ENCODE measurements around the gene VWA8. TPM values are rescaled to one million over a fixed set of nuclear protein-coding genes. Genes with fewer than 3 reads are reported as not detected.
"Not testable (repeated sequence)": the region's sequence is repeated elsewhere in the genome, so short reads cannot be mapped to it uniquely, and the experiment has no call there.

The VWA8 gene
- total RNA-seq, 1 donor from 2014 or later: 12.8 TPM

DNA sequence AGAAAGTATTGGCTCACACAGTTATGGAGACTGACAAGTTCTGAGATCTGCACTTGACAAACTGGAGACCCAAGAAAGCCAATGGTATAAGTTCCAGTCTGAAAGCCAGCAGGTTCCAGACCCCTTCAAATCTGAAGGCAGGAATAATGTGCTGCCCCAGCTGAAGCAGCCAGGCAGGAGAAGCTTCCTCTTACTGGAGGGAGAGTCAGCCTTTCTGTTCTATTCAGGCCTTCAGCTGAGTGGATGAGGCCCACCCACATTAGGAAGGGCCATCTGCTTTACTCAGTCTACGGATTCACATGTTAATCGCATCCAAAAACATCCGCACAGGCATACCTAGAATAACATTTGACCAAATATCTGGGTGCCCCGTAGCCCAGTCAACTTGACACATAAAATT is 8.2 kb upstream of the VWA8 start:
- no peak for DNase-seq (ENCODE audit: low read depth)

DNA sequence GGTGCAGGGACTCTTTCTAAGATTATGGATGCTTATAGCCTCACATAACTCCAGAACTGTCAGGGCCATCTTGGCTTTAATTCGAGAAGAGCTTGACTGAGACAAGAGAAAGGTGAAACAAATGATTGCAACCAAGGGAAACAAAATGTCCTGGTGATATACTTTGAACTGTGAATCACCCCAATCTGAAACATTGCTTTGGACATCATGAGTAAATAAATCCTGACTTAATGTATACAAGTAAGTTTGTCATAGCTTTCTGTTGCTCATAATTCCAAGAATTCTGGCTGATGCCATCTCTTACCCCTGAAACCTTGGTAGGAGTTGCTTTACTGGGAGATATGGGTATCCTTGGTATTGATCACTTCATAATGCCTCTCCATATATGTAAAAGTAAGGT is 5.8 kb upstream of the VWA8 start:
- DNase-seq (ENCODE audit: low read depth): no peak

DNA sequence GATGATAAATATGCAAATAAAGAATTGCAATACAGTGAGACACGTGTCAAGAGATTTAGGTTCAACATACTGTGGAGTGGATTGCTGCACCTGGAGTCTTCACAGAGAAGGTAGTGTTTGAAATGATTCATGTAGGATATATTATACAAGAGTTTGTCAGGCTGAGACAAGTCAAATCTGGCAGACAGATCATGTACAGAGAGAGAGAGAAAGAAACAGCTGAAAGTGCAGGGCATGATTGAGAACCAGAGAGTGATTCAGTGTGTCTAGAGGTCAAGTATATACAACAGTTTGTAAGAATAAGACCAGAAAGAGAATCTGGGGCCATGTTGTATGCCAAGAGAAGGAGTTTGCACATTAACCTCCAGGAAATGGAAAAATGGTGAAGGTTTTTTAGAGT is 2.1 kb upstream of the VWA8 start:
- no peak for DNase-seq (ENCODE audit: low read depth)

DNA sequence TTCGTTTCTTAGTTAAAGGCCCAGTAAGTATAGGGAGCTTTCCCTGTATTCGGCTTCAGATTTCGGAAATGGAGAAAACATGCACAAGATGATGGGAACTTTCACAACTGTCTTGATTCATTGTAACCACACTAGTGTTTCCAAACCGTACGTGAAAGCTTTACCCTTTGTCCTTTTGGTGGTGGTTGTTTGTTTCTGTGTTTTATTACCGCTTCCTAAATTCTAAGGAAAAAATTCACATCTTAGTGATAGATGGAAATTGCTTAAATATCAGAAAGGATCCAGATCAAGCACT is 504 bp upstream of the VWA8 start:
- no peak for DNase-seq (ENCODE audit: low read depth)

DNA sequence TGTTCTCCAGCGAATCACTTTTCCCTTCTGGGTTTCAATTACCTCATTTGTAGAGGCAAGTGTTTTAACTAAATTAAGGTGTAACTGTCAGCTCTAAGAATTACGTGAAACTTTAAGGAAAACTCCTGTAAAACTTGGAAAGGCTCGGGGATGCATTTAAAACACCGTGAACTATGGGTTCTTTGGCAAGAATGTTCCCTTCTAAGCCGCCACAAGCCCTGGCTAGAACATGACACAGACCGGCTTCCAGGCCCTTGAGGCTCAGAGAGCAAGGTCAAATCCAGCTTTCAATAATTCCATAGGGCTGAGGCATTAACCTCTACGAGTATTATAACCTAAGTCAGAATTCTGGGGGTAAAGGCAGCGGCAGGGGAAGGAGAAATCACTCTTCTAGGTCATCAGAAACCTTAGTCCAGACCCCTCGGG is 685 bp downstream of the VWA8 start:
- DNase-seq (ENCODE audit: low read depth): peak; percentile 36

DNA sequence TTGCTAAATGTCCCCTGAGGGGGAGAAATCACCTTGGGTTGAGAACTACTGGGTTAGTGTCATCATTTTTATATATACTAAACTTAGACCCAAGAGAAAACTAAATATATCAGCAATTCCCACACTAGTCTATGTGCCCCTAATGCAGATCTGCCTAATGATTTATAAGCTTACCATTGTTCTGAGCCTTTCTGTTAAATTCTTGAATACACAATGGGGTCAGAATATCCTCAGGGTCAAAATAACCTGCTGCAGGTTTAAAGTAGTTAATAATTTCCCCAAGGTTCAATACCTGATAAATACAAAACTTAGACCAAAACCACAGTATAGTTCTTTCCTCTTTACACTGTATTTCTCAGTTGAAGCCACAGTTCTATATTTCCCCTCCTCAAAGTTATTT is 4.6 kb downstream of the VWA8 start:
- no peak for DNase-seq (ENCODE audit: low read depth)

DNA sequence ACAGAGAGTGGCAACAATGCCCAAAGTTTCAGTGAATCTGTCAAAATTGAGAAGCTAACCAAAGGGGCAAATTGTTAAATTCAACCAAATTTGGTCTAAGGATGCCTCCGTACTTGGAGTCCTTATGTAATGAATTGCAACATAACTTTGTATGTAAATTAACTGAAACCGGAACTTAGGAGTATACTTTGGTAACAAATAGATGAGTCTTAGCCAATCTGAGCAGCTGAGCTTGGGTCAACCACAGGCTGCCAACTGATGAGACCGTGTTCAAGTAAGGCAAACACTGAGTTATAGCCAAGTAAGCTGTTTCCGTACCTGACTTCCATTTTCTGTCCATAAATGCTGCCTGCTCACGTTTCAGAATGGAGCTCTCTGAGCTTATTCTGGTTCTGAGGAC is 5.3 kb downstream of the VWA8 start:
- peak; percentile 14 for DNase-seq (ENCODE audit: low read depth)

DNA sequence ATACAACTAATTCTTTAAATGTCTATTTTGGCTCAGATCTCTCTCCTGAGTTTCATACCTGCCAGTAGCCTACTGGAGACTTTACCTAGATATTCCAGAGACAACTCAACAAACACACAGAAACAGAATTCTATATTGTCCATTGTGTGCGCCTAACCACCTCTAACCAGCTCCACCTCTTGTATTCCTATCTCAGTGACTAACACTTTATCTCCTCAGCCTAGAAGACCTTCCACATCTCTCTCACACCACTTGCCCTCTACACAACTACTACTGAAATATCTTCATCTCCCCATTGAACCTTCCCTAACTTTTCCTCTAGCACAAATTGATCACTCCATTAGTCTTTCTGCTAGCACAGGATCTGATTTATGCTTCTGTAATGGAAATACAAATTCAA is 6.7 kb downstream of the VWA8 start:
- DNase-seq (ENCODE audit: low read depth): no peak

DNA sequence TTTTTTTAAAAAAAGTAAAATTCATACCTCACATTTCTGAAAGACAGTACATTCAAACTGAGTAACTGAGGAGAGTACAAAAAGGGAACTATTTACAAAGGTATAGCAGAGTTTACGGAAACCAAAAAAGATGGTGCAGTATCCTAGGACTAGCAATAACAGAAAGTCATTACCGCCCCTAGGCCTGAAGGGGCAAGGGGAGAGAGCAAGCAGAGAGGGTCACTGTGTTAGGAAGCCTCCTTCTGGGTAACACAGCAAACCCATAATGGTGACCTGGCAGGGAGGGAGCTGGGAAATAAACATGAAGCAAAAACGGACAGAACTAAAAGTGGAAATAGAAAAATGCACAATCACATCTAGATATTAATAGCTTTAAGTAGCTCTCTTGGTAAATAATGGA is 8.2 kb downstream of the VWA8 start:
- no peak for DNase-seq (ENCODE audit: low read depth)

DNA sequence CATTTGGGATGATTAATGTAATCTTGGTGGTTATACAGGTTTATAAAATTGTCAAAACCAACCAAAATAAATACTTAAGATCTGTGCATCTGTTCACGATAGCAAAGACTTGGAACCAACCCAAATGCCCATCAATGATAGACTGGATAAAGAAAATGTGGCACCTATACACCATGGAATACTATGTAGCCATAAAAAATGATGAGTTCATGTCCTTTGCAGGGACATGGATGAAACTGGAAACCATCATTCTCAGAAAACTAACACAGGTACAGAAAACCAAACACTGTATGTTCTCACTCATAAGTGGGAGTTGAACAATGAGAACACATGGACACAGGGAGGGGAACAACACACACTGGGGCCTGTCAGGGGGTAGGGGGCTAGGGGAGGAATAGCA is 11.8 kb downstream of the VWA8 start:
- DNase-seq (ENCODE audit: low read depth): not testable (repeated sequence)

DNA sequence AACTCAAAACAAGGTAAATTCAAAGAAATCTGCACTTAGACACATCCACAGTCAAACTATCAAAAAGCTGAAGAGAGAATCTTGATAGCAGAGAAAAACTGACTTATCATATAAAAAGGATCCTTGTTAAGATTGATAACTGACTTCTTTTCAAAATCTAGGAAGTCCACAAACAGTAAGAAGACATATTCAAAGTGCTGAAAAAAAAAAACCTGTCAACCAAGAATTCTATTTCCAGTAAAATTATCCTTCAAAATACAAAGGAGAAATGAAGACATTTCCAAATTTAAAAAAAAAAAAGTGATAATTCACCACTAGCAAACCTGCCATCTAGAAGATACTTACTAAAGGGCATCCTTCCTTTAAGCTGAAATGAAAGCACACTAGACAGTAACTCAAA is 15.0 kb downstream of the VWA8 start:
- DNase-seq (ENCODE audit: low read depth): no peak

DNA sequence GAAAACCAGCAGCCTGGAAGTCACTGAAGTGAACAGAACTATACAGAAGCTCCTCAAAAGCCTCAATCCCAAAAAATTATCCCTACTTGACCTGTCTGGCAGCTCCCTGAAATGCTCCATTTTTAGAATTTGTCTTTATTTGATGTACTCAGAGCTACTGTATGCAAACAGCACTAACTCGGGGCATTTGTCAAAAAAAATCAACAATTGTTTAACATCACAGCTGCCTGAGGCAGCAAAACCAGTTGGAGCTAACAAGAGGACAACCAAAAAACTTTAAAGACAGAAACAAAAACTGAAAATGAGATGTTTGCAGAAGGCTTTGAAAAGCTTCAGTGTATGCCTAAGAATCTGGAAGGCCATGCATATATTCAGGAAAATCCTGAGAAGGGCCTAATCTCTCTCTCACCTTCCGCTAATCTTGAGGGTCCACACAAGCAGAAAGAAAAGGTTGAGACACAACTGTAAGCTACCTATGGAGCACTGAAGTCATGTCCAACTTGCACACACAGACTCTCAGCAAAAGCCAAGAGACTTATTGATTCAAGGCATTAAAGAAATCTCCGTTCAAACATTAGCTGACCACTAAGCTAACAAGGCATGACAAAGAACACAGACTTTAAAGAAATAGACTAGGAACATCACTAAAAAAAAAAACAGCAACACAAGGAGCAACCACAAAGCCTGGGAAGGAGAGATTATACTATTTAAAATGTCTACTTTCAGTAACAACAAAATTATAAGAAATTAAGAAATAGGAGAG is 16.1 kb downstream of the VWA8 start:
- no peak for DNase-seq (ENCODE audit: low read depth)

DNA sequence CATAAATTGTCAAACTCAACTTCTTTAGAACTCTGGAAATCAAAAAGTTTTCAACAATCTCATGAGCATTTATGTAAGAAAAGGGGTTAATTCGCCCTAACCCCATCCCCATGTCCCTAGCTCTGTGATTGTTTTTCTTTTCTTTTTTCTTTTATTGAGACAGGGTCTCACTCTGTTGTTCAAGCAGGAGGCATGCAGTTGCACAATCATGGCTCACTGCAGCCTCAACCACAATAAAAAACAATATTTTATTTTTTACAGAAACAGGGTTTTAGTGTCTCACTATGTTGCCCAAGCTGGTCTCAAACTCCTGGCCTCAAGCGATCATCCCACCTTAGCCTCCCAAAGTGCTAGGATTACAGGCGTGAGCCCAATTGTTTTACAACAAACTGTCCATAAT is 16.7 kb downstream of the VWA8 start:
- no peak for DNase-seq (ENCODE audit: low read depth)

DNA sequence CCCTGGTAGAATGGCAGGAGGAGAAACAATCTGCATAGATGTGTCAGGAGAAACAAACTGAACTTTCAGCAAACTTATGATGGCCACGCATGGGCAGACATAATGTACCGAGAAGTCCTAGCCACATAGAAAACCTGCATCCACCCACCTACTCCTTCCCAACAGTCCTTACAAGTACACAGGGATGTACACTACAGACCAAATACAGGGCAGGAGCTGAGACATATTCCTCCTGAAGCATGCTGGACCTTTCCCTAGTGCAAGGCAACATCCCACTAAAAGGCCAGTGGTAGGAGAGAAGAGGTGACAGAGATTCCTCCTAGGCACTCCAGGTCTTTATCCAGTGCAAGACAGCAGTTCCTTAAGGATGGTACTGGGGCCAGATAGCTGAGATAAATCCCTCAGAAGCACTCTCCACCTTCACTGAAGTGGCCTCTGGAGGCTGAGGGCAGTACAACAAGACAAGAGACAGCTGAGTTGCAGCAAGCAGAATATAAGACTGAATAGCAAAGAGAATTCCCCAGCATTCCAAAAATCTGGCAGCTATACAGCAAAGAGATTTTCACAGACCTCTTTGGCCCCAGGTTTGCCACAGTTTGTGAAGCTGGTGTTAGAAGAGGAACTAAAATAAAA is 18.3 kb downstream of the VWA8 start:
- peak; percentile 61 for DNase-seq (ENCODE audit: low read depth)

DNA sequence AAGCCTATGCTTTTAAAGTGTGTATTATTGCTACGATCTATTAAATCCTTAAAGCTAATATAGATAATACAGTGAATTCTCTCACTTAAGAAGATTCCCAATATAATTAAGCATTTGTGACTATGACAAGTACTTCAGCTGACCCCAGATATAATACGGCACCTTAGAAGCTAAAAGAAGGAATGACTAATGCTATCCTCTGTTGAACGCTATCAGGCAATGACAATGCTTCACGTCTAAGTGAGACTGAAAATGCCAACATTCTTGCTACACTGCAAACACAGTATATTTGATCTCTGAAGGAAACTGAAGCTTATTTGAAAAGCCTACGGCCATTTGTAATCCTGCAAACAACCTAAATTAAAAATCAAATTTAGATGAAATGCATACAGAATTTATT is 19.7 kb downstream of the VWA8 start:
- DNase-seq (ENCODE audit: low read depth): no peak

DNA sequence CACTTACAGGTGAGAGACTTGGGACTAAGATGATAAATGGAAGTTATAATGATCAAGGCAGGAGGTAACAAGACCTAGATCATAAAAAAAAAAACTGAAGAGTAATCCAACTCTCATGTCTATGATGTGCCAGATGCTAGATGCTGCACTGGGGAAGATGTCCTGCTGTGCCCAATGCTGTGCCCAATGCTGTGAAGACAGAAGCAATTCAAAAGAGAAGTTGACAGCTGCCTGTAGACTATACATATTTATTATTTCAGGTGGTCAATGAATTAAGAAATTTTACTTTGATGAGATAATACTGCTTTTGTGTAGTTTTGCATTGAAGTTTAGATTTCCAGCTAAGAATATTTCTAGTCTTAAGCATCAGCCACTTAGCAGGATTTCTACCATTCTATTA is 21.5 kb downstream of the VWA8 start:
- no peak for DNase-seq (ENCODE audit: low read depth)

DNA sequence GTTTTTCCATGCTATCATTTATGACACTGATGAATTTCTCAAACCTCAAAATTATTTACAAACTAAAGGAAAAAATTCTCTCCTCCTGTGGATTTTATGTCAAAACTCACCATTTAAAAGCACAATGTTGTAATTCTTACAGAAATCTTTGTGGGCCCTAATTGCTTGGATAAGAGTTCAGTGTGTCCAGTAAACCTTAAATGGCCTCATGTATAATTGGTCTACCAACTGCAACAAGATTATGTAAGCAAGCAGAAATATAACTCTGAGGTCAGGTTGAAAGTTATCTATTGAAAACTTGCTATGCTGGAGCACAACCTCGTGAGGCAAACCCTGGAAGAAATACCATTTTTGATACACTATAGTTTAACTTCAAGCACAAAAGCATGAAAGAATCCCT is 22.0 kb downstream of the VWA8 start:
- DNase-seq (ENCODE audit: low read depth): peak; percentile 28

DNA sequence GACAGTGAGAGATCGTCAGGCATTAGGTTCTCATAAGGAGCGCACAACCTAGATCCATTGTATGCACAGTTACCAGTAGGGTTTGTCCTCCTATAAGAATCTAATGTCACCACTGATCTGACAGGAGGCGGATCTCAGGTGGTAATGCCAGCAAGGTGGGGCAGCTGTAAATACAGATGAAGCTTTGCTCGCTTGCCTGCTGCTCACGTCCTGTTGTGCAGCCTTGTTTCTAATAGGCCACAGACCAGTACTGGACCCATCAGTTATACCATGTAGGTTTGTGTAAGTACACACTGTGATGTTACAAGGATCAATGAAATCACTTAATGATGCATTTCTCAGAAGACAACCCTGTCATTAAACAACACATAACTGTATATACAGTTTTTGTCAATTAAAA is 23.5 kb downstream of the VWA8 start:
- DNase-seq (ENCODE audit: low read depth): no peak

DNA sequence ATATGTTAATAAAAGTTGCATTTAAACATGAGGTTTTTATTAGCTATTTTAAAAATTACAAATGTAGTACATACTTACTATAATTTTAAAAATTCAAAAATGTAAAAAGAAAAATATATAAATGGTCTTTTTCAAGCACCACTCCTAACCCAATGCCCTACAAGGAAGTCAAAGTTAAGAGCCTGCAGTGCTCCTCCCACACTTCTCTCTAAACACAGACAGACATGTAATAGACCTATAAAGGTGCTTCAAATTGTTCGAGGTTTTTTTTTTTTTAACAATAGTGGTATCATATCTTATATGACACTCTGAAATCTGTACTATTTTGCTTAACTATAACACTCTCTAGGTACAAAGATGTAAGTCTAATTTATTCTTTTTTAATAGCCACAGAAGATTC is 25.4 kb downstream of the VWA8 start:
- no peak for DNase-seq (ENCODE audit: low read depth)

DNA sequence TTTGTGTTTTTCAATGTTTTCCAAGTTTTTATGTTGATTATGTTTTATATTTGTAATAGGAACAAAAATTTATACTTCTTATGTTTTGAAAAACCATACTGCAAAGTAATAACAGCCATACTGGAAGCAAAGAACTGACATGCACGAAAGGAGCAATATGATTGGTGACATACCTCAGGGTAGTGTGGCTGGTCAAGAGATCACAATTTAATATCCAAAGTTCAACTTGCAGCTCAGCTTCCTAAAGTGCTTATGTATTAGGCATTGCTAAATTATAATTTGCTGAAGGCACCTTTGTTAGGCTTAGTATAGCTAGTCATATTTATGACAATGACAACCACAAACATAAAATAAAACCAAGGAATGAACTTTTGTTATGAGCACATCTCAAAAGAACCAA is 25.9 kb downstream of the VWA8 start:
- DNase-seq (ENCODE audit: low read depth): no peak

DNA sequence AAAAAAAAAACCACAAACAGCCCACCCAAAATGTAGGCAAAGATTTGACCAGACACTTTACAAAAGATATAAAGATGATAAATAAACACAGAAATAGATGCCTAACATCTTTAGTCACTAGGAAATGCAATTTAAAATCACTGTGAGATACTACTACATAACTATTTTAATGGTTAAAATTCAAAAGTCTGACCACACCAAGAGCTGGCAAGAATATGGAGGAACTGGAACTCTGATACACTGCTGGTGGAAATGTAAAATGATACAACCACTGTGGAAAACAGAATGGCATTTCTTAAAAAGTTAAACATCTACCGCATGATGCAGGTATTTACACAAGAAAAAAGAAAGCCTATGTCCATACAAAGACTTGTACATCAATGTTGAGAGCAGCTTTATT is 26.8 kb downstream of the VWA8 start:
- DNase-seq (ENCODE audit: low read depth): no peak

DNA sequence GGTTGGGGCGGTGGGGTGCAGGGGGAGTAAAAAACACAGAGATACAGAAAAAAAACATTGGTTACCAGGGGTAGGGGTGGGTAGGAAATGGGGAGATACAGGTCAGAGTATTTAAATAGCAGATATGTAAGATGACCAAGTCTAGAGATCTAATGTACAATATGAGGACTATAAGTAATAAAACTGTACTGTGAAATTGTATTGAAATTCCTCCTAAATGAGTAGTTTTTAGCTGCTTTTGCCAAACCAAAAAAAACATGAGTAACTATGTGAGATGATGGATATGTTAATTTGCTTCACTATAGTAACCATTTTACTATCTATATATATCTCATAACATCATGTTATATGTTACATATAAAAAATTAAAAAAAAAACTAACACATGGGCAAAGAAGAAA is 29.6 kb downstream of the VWA8 start:
- no peak for DNase-seq (ENCODE audit: low read depth)

DNA sequence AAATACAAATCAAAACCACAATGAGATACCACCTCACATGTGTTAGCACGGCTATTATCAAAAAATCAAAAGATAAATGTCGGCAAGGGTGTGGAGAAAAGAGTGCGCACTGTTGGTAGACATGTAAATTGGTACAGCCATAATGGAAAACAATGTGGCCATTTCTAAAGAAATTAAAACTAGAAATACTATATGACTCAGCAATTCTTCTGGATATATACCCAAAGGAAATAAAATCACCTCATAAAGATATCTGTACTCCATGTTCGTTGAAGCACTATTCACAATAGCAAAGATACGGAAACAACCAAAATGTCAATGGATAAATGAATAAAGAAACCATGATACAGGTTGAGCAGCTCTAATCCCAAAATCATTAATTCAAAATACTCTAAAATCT is 30.8 kb downstream of the VWA8 start:
- DNase-seq (ENCODE audit: low read depth): no peak

DNA sequence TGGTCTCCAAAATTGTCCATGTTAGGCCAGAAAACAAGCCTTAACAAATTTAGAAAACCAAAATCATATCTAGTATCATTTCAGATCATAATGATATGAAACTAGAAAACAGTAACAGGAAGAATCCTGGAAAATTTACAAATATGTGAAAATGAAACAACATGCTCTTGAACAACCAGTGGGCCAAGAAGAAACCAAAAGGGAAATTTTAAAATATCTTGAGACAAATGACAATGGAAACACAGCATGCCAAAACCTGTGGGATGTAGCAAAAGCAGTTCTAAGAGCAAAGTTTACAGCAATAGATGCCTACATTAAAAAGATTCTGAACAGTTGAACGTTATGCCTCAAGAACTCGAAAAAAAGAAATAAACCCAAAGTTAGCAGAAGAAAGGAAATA is 32.6 kb downstream of the VWA8 start:
- DNase-seq (ENCODE audit: low read depth): no peak

Measured in myocyte (in vitro differentiated cells).